Stimulated activated CD4-positive, alpha-beta T cell treated with anti-CD3 and anti-CD28 coated beads, Interleukin-1b, Interleukin-23, amount 100 ng/mL, for 1 hour (primary cell): ENCODE data around the gene NR6A1.

ENCODE experiments used
- DNase-seq, 2 donors: peaks; one replicate each; pipeline ENCODE4 v3.0.0-alpha.2; 2020; ENCODE audit warnings: low read depth in 2 of 2

NR6A1 gene

DNA sequence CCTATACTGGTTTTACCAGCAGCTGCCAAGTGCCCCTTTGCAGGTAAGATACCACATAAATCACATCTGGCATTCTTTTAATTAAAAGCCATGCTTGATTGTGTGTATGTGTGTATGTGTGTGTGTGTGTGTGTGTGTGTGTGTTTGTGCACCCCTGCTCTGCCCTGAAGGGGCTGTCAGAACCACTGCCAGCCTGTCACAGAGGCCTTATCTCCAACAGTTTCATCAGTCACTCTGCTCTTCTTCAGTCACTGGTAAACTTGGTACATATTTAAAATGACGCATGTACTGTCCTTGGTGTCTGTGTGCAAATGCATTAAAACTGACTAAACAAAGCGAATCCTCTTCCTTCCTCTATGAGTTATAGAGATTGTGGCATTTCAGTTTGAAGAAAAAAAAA is 244.9 kb downstream of the NR6A1 start:
- no peak for DNase-seq

- DNase-seq = no peak
Measured at GRCh38 chr9:124522121-124523098, 248.7 kb downstream of the NR6A1 start.

- DNase-seq = no peak
Measured at GRCh38 chr9:124521142-124521541, 250.0 kb downstream of the NR6A1 start.

DNA sequence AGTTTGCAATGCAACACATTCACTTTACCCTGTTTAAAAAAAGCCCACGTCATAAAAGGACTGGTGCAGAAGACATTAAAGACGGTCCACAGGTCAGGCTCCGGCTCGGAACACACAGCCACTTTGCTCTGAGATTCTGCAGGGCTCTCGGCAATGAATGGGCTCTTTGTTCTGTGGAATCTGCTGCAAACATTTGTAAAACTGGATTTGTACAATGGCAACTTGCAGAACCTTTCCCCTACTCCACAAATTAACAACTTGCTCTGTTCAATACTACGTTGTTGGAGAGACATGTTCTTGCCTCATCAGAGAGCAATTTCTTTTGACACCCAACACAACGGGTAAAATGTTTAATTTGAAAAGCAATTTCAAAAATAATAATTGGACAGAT is 250.9 kb downstream of the NR6A1 start:
- DNase-seq = no peak

DNA sequence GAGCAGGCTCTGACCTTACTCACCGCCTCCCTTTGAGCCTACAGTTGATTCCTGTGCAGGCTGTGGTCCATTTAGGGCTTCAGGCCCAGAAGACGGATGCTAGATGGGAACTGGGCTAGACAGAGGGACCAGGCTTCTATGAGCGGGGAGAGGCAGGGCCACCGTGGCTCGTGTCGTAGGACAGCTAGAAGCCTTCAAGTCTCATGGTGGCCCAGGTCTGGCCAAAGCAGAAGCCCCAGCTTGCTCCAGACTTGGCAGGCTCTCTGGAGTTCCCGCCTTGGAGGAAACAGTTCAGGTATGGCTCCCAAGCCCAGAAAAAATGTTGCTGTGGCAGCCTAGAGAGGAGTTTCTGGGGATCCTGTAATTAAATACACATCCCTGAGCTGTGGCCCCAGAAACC is 253.0 kb downstream of the NR6A1 start:
- DNase-seq = no peak

DNA sequence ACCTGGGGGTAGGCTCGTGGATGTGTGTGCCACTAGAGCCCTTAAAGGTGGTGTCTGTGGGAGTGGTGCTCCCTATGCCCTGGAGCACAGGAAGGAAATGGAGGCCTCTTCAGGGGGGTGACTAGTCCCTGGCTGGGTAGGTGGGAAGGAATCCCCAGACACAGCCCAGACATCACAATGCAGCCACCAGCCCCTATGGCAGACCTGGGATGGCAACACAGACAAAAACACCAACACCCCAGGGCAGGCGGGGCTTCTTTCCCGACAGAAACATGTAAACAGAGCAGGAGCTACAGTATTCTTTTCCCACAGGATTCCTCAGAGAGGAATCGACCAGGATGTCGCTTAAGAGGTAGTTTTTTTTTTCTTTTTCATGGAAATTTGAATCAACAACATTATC is 253.5 kb downstream of the NR6A1 start:
- no peak for DNase-seq

GRCh38 chr9:124514874-124515273 is 256.2 kb downstream of the NR6A1 start:
- DNase-seq = no peak

GRCh38 chr9:124514125-124514524 is 257.0 kb downstream of the NR6A1 start:
- DNase-seq = no peak

DNA sequence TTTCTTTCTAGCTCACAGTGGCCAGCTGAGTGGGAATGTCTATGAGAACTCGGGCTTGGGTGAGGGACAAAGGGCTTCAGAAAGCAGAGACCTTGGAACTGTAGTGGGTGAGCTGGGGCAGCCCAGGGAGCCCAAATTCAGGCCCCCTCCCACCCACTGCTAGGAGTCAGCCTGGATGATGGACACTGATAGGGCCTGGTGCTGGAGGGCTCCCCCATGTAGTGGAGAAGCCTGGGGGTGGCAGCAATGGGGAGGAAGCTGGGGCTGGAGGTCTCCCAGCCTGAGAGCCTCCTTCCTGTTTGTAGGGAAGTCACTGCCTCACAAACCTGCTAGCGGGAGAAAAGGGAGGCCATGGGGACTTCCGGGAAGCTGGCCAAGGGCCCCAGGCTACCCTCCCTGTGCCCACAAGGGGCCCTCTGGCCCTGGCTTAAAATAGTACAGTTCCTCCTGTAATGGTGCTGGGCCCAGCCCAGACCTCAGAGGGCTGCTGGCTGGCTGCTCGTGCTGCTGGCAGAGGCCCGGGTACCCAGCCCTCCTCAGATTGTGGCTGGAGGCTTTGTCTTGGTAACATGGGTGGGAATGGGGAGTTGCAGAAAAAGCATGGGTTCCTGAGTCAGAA is 257.6 kb downstream of the NR6A1 start:
- no peak for DNase-seq

DNA sequence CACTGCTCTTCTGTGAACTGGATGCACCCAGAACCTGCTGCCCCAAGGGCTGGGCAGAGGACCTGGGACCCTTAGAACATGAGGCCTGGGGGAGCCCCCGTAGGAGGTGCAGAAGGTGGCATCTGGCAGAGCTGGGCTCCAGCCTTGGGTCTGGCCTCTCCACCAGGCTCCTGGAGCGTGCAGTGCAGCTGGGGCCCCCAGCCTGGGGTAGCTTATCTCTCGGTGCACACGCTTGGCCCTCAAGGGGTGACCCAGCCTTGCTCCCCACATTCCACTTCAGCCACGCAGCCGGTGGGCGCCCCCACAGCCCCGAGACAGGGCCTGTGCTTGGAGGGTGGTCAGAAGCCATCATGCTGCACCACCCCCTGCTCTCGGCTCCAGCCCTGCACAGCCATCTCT is 258.3 kb downstream of the NR6A1 start:
- DNase-seq = no peak

- DNase-seq = no peak
Measured at GRCh38 chr9:124511891-124512805, 259.0 kb downstream of the NR6A1 start.

DNA sequence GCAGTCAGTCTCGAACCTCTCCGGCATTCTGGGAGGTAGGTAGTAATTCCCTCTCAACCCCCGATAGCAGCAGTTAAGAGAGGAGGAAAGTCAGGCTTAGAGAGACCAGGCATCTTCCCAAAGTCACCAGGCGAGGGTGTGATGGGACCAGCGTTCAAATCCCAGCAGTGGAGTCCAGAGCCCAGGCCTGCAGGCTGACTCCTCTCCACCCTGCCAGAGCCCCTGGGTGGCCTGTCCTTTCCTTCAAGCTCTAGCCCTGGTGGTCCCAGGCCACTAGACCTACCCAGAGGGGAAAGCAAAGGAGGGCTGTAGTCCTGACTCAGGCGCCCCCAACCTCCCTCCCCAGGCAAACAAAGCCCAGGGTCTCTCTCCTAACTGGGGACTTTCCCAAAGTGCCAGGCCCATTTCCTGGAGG is 259.7 kb downstream of the NR6A1 start:
- DNase-seq = no peak

- no peak for DNase-seq
Measured at GRCh38 chr9:124510650-124511425, 260.3 kb downstream of the NR6A1 start.

DNA sequence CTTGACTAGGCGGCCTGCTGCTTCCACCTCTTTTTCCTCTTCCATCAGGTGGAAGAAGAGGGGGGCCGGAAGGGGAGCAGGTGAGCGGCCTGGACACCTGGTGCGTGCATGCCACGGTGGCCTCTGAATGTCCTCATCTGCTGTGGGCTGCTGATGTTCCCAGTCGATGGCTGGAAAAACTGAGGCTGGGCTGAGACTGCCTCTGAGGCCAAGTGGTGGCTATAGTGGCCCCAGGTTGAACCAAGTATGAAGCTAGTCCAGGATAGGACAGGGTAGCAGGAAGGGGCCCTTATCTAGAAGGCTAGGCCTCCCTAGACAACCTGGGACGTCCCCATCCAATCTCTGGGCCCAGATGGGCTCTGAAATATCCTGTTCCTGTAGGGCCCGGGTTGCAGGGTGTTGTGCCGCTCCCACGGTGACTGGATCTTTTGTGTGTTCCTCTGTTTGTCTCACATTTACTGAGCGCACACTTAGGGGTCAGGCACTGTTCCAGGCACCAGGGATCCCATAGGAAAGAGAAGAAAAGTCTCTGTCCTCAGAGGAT is 263.2 kb downstream of the NR6A1 start:
- DNase-seq = no peak

DNA sequence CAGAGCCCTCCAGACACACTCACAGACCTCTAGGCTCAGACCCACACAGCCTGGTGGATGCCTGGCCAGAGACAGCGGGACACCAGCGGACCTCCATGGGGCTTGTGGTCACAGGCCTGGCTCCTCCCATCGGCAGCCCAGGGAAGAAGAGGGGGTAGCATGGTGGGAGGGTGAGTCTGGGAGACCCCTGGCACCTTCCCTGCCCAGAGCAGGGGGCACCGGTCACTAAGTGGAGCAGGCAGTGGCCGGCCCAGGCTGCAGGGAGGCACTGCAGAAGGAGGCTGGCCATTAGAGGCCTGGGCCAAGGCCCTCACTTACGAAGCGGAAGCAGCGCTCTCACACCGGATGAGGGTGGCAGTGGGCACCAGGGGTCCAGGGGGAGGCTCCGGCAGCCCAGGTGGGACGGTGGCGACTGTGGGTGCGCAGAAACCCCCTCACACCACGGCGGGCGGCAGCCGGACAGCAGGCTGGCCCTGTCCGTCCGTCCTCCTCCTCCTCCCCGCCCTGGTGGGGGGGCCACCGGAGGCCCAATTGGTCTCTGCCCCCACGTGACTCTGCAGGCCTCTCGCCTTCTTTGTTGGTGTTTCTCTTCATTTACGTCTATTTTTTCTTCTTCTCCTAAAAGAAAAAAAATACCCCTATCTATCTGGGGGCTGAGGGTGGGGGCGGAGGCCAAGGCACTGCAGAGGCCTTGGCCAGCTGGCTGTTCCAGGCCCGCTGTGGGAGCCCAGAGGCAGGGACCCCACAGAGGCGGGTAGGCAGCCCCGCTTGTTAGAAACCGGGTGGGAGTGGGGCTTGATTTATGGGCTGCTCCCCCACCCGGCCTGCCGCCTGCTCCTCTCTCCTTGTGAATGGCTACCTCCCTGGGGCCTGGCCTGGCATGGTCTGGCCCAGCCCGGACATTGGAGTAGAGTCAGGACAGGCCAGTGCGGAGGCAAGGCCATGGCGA is 263.9 kb downstream of the NR6A1 start, which contains the start of gene NR5A1:
Gene NR5A1, minus strand, starts transcription at position 469 of the 949 bp plus-strand sequence. CDS start 4,004 bp downstream, outside the sequence.
- no peak for DNase-seq

DNA sequence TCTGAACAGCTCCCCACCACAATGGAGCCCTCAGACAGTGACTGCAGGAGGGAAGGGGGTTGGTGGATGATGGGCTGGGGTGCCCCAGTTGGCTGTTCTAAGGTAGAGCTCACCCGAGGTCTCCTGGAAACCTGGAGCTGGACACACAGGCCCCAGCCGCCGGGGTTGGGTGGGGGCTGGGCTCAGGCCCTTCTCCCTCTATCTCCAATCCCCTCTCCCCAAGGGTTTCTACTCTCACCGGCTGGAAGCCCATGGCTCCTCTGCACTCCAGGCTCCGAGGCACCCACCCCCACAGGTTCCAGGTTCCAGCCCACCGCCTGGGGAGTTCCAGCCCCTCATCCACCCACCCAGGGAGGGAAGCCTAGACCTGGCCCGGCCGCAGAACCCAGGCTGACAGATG is 264.7 kb downstream of the NR6A1 start:
- no peak for DNase-seq

GRCh38 chr9:124505901-124506346 is 265.2 kb downstream of the NR6A1 start:
- DNase-seq = no peak

DNA sequence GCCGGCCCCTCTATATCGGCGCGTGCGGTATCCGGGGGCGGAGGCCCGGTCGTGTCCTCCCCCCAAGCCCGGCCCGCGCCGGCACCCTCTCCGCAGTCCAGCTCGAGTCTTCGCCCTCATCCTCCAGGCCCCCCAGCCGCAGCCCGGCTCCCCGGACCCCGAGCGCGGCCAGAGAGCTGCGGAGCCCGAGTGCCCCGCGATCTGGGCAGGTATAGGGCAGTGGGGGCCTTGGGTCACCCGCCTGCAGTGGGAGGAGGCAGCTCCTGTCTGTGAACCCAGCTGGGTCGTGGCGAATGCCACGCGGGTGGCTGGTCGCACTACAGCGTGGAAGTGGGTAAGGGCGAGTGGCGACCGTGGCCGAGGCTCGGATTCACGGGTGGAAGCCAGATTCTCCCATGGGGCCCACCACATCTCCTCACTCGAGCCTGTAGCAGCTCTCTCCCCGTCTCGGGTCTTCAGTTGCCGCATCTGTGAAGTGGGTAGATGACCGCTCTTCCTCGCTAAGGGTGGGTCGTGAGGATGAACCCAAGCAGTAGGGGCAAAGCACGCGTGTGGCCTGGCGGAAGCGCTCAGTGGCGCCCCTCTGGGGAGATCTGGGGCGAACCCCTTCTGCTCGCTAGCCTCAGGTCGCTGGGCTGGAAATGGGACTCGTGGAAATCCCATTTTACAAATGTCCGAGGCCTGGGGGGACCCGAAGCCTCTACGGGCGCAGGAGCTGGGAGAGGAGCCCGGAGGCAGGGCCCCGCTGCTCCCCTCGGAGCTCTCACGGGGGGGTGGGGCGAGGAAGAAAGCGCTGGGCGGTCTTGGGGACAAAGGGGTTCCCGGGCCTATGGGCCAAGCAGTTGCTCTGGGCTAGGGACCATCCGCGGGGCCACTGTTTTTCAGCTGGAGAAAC is 265.9 kb downstream of the NR6A1 start:
- no peak for DNase-seq
